Activated T-helper 9 cell treated with anti-CD3 and anti-CD28 coated beads, Interleukin-2, amount 50 U/mL, for 16 hours (primary cell): ENCODE data around the gene BTBD7.
"Not testable (repeated sequence)": the region's sequence is repeated elsewhere in the genome, so short reads cannot be mapped to it uniquely, and the experiment has no call there.

Experiments
- DNase-seq: peaks from one replicate; pipeline ENCODE4 v3.0.0-alpha.2; 2020; ENCODE audit warnings: low read depth

The BTBD7 gene

DNA sequence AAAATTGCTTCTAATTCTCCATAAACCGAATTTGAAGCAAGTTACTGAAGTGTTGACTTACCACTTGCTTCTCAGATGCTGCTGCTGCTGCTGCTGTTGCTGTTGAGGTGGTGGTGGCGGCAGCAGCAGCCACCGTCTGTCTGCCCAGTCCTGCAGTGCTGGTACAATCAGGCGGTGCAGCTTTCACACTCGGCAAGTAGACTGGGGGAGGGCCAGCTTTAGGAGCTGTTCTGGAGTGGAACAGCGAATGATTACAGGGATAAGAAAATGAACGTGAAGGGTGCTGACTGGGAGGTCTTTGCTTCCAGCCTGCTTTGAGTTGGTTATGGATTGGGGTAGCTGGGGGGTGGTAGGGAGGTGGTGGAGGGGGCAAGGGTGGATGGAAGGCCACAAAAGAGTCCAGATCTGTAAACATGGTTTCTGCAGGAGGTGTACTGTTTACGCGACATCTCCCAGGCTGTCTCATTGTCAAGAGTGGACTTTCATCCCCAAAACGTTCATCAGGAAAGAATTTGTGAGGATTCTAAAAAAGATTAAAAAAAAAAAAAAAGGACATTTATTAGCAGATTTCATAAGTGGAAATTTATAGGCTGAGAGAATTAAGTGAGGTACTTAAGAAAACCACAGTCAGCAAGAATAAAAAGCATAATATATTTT, 86.9 kb downstream of the BTBD7 start:
- DNase-seq, result no peak

- DNase-seq, result no peak
These were observed 92.2 kb downstream of the BTBD7 start for GRCh38 chr14:93240678-93241000.

- DNase-seq, result no peak
These were observed 92.8 kb downstream of the BTBD7 start for GRCh38 chr14:93239869-93240677.

GRCh38 chr14:93234798-93235197, 98.0 kb downstream of the BTBD7 start:
- no peak for DNase-seq

GRCh38 chr14:93233078-93233477, 99.8 kb downstream of the BTBD7 start:
- DNase-seq, result not testable (repeated sequence)

DNA sequence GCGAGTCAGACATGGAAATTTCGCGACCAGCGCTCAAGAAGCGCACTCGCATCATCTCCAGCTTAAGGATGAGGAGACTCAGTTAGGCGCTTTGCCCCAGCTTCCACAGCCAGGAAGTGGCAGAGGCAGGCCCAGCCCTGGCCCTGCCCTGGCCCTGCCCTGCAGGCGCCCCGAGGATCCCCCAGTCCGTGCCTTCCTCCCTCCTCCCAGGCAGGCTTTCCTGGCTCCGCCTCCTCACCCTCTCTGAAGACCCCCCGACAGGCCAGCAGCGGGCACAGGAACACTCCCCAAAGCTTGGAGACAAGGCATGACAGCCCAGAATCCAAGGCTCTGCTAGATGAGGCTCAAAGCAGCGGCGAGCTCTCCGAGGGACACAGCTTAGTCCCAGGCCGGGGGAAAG, 100.7 kb downstream of the BTBD7 start:
- DNase-seq, result no peak

DNA sequence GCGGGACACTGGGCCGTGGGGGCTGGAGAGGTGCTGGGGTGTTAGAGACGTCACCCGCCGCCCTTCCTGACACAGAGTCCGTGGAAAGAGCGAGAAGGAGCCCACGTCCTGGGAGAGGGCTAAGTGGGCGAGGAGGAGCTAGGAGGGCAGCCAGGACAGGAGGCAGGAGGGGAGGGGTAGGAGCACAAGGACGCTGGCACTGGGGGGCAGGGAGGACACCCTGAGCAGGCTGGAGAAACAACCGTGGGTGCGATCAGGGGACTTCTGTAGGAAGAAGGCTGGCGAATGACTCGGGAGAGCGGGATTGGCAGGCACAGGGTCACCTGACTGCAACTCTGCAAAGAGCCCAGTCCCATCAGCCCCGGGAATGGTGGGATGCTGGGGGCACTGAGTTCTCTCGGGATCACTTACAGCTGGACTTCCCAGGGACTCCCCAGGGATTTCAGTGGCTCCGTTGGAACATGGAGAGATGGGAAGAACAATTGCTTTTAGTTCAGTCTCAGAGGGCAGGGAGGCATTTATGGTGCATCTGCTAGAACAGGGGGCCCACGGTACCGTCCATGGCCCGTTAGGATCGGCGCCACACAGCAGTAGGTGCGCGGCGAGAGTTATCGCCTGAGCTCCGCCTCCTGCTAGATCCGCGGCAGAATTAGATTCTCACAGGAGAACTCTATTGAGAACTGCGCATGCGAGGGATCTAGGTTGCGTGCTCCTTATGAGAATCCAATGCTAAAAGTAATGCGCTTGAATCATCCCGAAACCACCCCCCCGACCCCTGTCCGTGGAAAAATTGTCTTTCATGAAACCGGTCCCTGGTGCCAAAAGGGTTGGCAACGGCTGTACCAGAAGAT, 101.5 kb downstream of the BTBD7 start:
- no peak for DNase-seq

DNA sequence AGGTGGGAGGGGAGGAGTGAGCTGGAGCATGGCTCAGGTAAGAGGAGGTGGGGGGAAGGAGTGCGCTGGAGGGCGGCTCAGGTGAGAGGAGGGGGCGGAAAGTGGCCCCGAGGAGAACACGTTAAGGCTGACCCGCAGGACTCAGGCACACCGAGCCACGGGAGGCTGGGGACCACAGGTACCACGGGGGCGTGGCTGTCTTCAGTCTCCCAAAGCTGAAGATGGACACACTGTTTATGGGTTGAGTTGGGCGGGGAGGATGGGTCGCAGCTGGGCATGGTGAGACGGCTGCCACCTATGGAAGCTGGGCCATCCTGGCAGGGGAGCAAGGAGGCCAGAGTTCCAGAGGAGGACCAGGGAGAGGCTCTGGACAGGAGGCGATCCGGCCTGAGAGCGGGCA, 102.3 kb downstream of the BTBD7 start:
- DNase-seq, result no peak

DNA sequence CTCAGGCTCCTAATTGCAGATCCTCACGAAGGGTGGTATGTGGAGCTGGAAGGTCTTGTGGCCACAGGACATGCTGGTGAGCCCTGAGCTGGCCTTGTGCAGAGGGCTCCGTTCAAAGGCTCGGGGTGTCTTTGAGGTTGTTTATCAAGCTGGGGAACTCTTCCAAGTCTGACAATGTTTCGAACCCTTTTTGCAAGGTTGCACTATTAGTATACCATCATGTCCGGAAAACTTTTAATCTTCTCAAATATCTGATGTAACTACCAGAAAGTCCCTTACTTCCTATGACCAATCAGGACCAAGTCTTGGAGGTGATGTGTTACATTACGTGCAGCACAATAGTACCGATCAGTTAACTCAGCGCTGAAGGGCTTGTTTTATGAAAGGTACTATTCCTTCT, 104.3 kb downstream of the BTBD7 start:
- no peak for DNase-seq

GRCh38 chr14:93223565-93223964, 109.3 kb downstream of the BTBD7 start:
- no peak for DNase-seq

- no peak for DNase-seq
These were observed 112.3 kb downstream of the BTBD7 start for GRCh38 chr14:93220509-93220908.

DNA sequence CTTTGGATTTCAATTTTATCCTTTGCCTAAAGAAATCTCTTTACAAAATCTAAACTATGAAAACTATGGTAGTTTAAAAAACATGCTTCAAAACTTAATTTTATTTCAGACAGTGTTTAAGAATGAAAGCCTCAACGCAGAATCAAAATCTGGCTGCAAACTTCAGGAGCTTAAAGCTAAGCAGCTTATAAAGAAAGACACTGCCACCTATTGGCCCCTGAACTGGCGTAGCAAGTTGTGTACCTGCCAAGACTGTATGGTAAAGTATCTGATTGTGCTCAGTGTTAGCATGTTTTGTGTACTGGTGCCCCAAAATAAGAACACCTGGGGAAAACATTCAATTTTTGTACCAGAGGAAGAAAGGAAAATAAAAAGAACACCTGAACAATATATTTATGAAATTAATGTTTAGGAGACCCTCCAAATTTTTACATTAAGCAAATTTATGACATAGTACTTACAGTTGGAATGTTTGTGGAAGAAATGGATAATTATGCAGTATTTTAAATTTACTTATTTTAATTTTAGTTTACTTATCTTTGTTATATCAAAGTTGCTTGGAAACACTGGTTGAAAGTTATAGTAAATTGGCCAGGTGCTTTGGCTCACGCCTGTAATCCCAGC, 113.6 kb downstream of the BTBD7 start:
- DNase-seq, result no peak

GRCh38 chr14:93214598-93214997, 118.2 kb downstream of the BTBD7 start:
- no peak for DNase-seq

- DNase-seq, result no peak
These were observed 120.4 kb downstream of the BTBD7 start for GRCh38 chr14:93212432-93212831.

DNA sequence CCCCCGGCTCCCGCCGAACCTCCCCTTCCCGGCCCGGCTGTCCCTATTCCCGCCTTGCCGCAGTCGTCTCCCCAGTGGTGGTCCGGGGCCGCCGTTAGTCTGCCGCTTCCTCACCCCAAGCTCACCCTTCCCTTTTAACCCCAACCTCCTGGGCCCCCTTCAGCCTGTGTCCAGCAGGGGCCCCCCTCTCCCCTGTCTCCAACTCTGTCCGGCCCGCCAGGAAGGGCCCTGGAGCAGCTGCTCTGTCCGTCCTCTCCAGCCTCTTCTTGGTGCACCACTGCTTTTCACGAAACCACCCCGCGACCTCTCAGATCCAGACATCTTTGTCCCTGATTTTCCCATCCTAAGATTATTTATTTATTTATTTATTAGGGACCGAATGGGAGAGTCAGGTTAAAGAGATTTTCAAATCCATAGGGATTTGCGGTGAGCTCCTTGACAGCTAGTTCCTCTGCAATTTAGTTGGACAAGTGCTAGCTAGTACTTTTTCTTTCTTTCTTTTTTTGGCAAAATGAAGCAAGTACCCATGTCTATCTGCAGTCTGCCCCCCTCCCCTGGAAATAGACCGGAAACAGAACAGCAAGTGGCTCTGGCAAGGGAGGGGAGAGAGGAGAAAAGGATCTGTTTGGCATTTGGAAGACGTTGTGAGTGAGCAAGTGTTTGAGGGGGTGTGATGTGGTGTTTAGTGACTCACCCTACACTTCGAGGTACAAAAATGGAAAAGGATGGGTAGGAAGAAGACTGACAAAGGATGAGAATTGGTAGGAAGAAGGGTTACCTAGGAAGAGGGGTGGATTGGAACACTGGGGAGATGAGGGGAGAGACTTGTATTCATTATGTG, 125.1 kb downstream of the BTBD7 start:
- no peak for DNase-seq

DNA sequence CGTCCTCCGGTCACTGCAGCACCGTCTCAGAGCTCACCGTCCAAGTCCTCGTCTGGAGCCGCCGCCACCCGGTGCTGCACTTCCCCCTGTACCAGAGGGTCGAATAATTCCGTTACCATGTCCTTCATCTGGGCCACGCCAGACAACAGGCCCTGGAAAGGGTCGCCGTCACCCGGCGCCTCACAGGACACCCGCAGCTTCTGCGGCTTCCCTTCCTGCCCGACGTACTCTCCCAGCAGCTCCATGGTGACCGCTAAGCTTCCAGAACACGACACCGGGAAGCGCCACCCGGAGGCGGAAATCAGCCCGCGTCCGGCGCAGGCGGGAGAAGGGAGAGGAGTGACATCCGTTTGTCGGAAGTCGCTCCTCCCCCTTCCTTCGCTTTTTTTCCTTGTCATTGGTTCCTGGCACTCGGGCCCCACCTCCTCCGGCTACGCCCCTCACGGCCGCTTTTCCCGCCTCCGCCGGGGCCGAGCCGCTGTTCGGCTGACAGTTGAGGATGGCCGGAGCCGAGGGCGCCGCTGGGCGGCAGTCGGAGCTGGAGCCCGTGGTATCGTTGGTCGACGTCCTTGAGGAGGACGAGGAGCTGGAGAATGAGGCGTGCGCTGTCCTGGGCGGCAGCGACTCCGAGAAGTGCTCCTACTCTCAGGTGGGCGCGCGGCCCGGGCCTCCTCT, 125.9 kb downstream of the BTBD7 start, which contains the start of the genes GON7 and UBR7:
GON7 (minus strand) TSS at position 273 of the 675 bp plus-strand sequence; CDS start at position 245, 28 bp downstream.
UBR7 (plus strand) TSS at position 464 of the 675 bp plus-strand sequence; CDS start at position 500, 36 bp downstream.
- peak; percentile 83 for DNase-seq

- no peak for DNase-seq
These were observed 131.6 kb downstream of the BTBD7 start for GRCh38 chr14:93201155-93201704.

- DNase-seq, result no peak
These were observed 132.3 kb downstream of the BTBD7 start for GRCh38 chr14:93200553-93200952.

DNA sequence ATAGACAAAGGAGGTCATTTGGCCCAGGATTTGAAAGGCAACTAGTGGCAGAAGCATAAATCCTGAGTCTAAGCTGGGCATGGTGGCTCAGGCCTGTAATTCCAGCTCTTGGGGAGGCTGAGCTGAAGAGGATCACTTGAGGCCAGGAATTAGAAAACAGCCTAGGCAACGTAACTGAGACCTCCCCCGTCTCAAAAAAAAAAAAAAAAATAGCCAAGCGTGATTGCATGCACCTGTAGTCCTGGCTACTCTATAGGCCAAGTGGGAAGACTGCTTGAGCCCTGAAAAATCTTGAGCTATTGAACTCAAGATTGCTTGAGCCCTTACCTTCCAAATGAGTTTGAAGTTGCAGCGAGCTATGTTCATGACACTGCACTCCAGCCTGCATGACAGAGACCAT, 133.8 kb downstream of the BTBD7 start:
- DNase-seq, result no peak

- DNase-seq, result no peak
These were observed 137.4 kb downstream of the BTBD7 start for GRCh38 chr14:93195316-93195999.
